ENCODE data around the gene BET1L.
"Not testable (repeated sequence)": the region's sequence is repeated elsewhere in the genome, so short reads cannot be mapped to it uniquely, and the experiment has no call there.

The BET1L gene, protein sequence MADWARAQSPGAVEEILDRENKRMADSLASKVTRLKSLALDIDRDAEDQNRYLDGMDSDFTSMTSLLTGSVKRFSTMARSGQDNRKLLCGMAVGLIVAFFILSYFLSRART

DNA sequence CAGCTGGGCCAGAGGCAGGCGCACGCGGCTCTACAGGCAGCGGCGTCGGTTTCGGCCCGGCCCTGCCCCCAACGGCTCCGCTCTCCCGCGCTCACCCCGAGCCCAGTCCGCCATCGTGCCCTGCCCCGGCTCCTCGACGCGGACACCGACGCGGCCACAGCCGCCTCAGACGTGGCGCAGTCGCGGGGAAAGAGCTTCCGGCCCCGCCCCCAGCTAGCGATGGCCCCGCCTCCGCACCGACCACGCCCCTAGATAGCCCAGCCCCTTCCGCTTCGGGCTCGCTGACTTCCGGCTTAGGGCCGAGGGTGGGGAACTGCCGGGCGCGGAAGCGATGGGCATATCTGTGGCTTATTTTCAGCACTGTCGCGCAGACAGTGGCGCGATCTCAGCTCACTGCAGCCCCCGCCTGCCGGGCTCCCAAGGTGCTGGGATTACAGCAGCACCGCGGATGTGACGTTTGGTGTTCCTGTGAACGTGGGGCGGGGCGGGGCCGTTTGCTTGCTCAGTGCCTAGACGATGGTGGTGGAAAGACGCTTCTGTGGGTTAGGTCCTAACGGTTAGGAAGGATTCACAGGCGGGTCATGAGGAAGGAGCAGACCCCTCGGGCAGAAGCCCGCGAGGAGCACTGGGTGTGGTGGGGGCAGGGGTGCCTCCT lies at the start of gene BET1L, which contains the start of gene RIC8A:
BET1L (minus strand) TSS at position 192 of the 655 bp plus-strand sequence; CDS start at position 114, 78 bp downstream.
RIC8A (plus strand) TSS at position 501 of the 655 bp plus-strand sequence. CDS start 1,147 bp downstream, outside the sequence.
- in situ Hi-C loops (cut with HindIII; ENCODE audit: low pct_ligation_motif_present, low pct_unique_long_range_greater_than_20kb, low sequenced_read_pairs): no loop called here
- DNase-seq: peak; percentile 95

- in situ Hi-C loops (cut with HindIII; ENCODE audit: low pct_ligation_motif_present, low pct_unique_long_range_greater_than_20kb, low sequenced_read_pairs): no loop called here
- DNase-seq: no peak
Observed at GRCh38 chr11:255816-256215, 48.6 kb upstream of the BET1L start.

DNA sequence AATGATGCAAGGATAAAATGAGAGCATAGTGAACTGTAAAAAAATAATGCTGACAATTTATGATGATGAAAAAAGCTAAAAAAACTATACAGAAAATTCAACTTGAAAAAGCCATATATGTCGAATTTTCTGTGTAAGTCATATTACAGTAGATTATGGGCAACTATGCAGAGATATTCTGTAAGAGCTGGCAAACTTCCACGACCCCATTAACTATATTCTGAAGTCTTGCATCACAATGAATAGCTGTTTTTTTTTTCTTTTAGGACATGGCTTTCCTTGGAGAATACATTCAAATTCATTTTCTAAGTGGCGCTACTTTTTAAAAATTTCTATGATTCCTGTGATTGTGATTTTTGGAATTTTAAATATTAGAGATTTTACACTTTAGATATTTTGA lies 48.0 kb upstream of the BET1L start:
- in situ Hi-C loops (cut with HindIII; ENCODE audit: low pct_ligation_motif_present, low pct_unique_long_range_greater_than_20kb, low sequenced_read_pairs): no loop called here
- DNase-seq: no peak

- DNase-seq: no peak
- in situ Hi-C loops (cut with HindIII; ENCODE audit: low pct_ligation_motif_present, low pct_unique_long_range_greater_than_20kb, low sequenced_read_pairs): no loop called here
Observed at GRCh38 chr11:253886-254270, 46.7 kb upstream of the BET1L start.

- in situ Hi-C loops (cut with HindIII; ENCODE audit: low pct_ligation_motif_present, low pct_unique_long_range_greater_than_20kb, low sequenced_read_pairs): no loop called here
- DNase-seq: no peak
Observed at GRCh38 chr11:253160-253885, 46.1 kb upstream of the BET1L start.

GRCh38 chr11:252666-253065 lies 45.5 kb upstream of the BET1L start:
- in situ Hi-C loops (cut with HindIII; ENCODE audit: low pct_ligation_motif_present, low pct_unique_long_range_greater_than_20kb, low sequenced_read_pairs): no loop called here
- DNase-seq: no peak

DNA sequence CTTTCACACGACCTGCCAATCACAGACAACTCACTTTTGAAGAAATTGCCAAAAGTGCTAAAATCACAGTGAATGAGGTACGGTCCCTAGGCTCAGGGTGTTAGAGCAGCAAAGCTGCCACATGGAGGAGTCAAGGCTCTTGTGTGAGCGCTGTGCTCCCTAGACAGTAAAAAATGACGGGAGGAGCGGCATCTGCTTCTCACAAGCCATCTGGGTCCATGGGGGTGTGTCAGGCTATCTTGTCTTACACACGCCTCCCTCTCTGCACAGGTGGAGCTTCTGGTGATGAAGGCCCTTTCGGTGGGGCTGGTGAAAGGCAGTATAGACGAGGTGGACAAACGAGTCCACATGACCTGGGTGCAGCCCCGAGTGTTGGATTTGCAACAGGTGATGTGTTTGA lies 44.4 kb upstream of the BET1L start:
- DNase-seq: no peak
- in situ Hi-C loops (cut with HindIII; ENCODE audit: low pct_ligation_motif_present, low pct_unique_long_range_greater_than_20kb, low sequenced_read_pairs): no loop called here

DNA sequence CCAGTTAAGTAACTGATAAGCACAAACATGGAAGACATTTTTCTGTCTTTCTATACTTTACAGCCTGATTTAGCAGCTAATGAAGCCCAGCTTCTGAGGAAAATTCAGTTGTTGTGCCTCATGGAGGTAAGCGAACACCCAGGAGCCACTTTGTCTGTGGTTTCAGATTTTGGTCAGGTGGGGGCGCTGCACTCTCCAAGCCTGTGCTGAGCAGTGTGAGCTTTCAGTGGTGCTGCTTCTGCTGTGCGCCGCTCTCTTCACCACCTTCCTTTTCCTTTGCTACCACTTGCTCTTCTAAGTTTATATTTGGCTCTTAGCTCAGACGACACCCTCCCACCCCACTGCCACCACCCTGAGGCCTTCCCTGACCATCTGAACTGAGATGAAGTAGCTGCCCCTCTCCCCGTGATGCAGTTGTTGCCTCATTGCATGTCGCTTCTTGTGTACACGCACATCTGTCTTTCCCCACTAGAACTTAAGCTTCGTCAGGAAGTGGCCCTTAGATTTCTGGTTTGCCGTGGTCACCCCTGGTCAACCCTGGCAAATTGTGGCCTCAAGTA lies 43.6 kb upstream of the BET1L start:
- in situ Hi-C loops (cut with HindIII; ENCODE audit: low pct_ligation_motif_present, low pct_unique_long_range_greater_than_20kb, low sequenced_read_pairs): no loop called here
- DNase-seq: peak; percentile 52

GRCh38 chr11:250274-250673 lies 43.1 kb upstream of the BET1L start:
- no peak for DNase-seq
- in situ Hi-C loops (cut with HindIII; ENCODE audit: low pct_ligation_motif_present, low pct_unique_long_range_greater_than_20kb, low sequenced_read_pairs): no loop called here

- in situ Hi-C loops (cut with HindIII; ENCODE audit: low pct_ligation_motif_present, low pct_unique_long_range_greater_than_20kb, low sequenced_read_pairs): no loop called here
- DNase-seq: no peak
Observed at GRCh38 chr11:249062-249461, 41.9 kb upstream of the BET1L start.

DNA sequence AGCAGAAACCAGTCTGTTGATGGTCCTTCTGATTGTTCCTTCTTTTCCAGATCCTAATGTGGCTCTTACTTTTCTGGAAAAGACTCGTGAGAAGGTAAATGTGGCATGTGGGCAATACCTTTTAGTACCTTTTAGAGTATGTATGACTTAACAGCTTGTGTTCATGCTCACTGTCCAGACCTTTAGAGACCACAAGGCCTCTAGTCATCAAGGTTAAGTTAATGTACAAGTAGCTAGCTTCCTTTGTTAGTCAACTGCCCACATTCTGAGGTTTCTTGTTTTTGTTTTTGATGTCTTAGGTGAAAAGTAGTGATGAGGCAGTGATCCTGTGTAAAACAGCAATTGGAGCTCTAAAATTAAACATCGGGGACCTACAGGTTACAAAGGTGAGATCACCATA lies 37.2 kb upstream of the BET1L start:
- DNase-seq: no peak
- in situ Hi-C loops (cut with HindIII; ENCODE audit: low pct_ligation_motif_present, low pct_unique_long_range_greater_than_20kb, low sequenced_read_pairs): no loop called here

DNA sequence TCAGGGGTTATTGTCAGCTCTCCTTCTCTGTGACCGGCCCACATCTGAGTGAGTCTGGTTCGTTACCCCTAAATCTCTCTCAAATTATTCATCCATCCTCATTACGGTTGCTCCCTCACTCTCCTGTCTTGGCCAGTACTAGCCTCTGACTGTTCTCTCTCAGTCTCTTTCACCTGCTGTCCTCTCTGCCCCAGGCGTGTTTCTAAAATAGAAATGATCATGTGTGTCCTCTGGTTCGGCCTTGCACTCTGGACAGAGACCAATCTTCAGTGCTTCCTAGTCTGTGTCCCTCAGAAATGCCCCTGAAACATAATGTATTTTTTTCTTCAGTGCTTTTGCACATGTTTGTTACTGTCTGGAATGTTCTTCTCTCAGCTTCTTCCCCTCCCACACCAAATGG lies 34.4 kb upstream of the BET1L start:
- in situ Hi-C loops (cut with HindIII; ENCODE audit: low pct_ligation_motif_present, low pct_unique_long_range_greater_than_20kb, low sequenced_read_pairs): no loop called here
- no peak for DNase-seq

DNA sequence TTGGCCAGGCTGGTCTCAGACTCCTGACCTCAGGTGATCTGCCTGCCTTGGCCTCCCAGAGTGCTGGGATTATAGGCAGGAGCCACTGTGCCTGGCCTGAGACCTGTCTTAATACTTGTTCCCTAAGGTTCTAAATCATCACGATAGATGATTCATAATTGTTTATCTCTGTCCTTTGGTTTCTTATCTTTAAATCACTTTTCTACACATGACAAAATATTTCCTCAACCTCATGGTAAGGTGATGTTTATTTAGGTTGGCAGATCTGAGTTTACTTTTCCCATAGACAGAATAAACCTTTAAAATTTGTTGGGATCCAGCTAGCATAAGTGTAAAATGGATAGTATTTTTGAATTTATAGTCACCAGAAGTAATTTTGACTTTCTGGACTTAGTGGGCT lies 33.1 kb upstream of the BET1L start:
- DNase-seq: no peak
- in situ Hi-C loops (cut with HindIII; ENCODE audit: low pct_ligation_motif_present, low pct_unique_long_range_greater_than_20kb, low sequenced_read_pairs): no loop called here

DNA sequence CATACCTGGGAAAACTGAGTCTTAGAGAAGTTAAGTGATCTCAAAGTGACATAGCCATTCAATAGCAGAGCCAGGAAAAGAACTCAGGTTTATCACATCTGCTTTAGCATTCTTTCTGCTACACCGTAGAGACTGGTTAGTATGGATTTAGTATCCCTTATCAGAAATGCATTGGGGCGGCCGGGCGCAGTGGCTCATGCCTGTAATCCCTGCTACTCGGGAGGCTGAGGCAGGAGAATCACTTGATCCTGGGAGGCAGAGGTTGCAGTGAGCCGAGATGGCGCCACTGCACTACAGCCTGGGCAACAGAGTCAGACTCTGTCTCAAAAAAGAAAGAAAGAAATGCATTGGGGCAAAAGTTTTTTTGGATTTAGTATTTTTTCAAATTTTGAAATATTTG lies 31.1 kb upstream of the BET1L start:
- in situ Hi-C loops (cut with HindIII; ENCODE audit: low pct_ligation_motif_present, low pct_unique_long_range_greater_than_20kb, low sequenced_read_pairs); DNase-seq: not testable (repeated sequence)

- peak; percentile 77 for DNase-seq
- in situ Hi-C loops (cut with HindIII; ENCODE audit: low pct_ligation_motif_present, low pct_unique_long_range_greater_than_20kb, low sequenced_read_pairs): no loop called here
Observed at GRCh38 chr11:236774-237767, 29.9 kb upstream of the BET1L start, which contains the start of gene PSMD13. PSMD13 (plus strand) TSS chr11:236976; CDS start chr11:237050, 74 bp downstream.

- in situ Hi-C loops (cut with HindIII; ENCODE audit: low pct_ligation_motif_present, low pct_unique_long_range_greater_than_20kb, low sequenced_read_pairs): no loop called here
- peak; percentile 81 for DNase-seq
Observed at GRCh38 chr11:235997-236773, 29.0 kb upstream of the BET1L start, which contains the start of gene SIRT3. SIRT3 (minus strand) TSS chr11:236342; CDS start chr11:236328, 14 bp downstream.

DNA sequence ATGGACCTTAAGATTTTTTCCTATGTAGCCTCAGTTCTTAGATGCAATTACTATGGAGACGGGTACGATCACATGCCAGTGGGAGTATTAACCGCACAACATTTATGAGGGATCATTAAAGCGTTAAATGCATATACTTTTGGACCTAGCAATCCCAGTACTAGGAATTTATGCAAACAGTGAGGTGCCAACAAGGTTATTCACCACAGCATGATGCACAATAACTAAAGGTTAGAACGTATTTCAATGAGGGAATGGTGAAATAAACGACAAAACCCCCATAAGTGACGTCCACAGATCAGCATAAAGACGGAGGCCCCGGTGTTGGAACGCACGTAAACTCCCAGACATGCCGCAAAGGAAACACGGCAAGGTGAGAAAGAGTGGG lies 28.4 kb upstream of the BET1L start:
- in situ Hi-C loops (cut with HindIII; ENCODE audit: low pct_ligation_motif_present, low pct_unique_long_range_greater_than_20kb, low sequenced_read_pairs): no loop called here
- no peak for DNase-seq

- in situ Hi-C loops (cut with HindIII; ENCODE audit: low pct_ligation_motif_present, low pct_unique_long_range_greater_than_20kb, low sequenced_read_pairs): no loop called here
Observed at GRCh38 chr11:235180-235579, 28.0 kb upstream of the BET1L start.

More at GRCh38 chr11:235180-235579, 28.0 kb upstream of the BET1L start:
- no peak for DNase-seq

All from ACHN (cell line).